Tibial nerve (tissue), 4 donors: ENCODE results near the gene LRP6.

Source experiments
- CTCF ChIP-seq, 5 experiments: fragments of 200-600 bp in 3 of 5; fragments of 450-650 bp in 2 of 5; sonication (generic) in 3 of 5; IDR thresholded peaks; one replicate each; pipeline ENCODE4 v1.5.1; 2016 to 2019; ENCODE audit warnings: antibody characterized with exemption in 5 of 5, mild to moderate bottlenecking in 3 of 5, moderate library complexity in 2 of 5
- EP300 ChIP-seq, 2 donors: sonication (generic); formaldehyde crosslinking; IDR thresholded peaks; one replicate each; pipeline ENCODE4 v1.6.1; 2017; ENCODE audit warnings: antibody characterized with exemption in 2 of 2, mild to moderate bottlenecking in 1 of 2
- POLR2A ChIP-seq, 2 donors: fragments of 450-650 bp; IDR thresholded peaks; one replicate each; pipeline ENCODE4 v1.6.1; 2017; ENCODE audit warnings: antibody characterized with exemption in 2 of 2, mild to moderate bottlenecking in 2 of 2, moderate library complexity in 2 of 2

- TF ChIP-seq CTCF (IDR thresholded peaks at IDR 0.05) = no peak
- TF ChIP-seq POLR2A (IDR thresholded peaks at IDR 0.05) = no peak
- no peak for TF ChIP-seq EP300 (IDR thresholded peaks at IDR 0.05)
Observed at GRCh38 chr12:12249216-12250050, 17.4 kb downstream of the LRP6 start.
